Neural cell (in vitro differentiated cells): ENCODE measurements around the gene STXBP1. TPM values are rescaled to one million over a fixed set of nuclear protein-coding genes. Genes with fewer than 3 reads are reported as not detected.

Source experiments
- H2AFZ ChIP-seq: fragments of 200-600, 300-800 bp; sonication (generic), shearing (Covaris generic); 2 replicates; pipeline ENCODE4 v1.6.0; 2014; ENCODE audit warnings: low read depth, mild to moderate bottlenecking, antibody characterized with exemption, low read length, moderate library complexity
- H3F3A ChIP-seq: fragments of 200-600 bp; shearing (Covaris generic); 2 replicates; pipeline ENCODE4 v1.6.1; 2016; ENCODE audit warnings: mild to moderate bottlenecking, moderate library complexity, mixed read lengths, antibody characterized with exemption, low read length; ENCODE audit not compliant: insufficient read depth, poor library complexity, severe bottlenecking
- H3K27ac ChIP-seq: fragments of 200-600, 300-800 bp; sonication (generic), shearing (Covaris generic); 2 replicates; pipeline ENCODE4 v1.5.1; 2014; ENCODE audit warnings: mild to moderate bottlenecking, low read length, moderate library complexity
- H3K27me3 ChIP-seq: fragments of 300-800, 200-600 bp; sonication (generic), shearing (Covaris generic); 2 replicates; pipeline ENCODE4 v1.6.0; 2014; ENCODE audit warnings: mild to moderate bottlenecking, low read depth, low read length, moderate library complexity; ENCODE audit not compliant: insufficient read depth
- H3K36me3 ChIP-seq: fragments of 300-800, 200-600 bp; sonication (generic), shearing (Covaris generic); 2 replicates; pipeline ENCODE4 v1.5.1; 2014; ENCODE audit warnings: mild to moderate bottlenecking, antibody characterized with exemption, low read length, moderate library complexity; ENCODE audit not compliant: insufficient read depth
- H3K4me2 ChIP-seq: fragments of 300-800, 200-600 bp; sonication (generic), shearing (Covaris generic); 2 replicates; pipeline ENCODE4 v1.6.0; 2014; ENCODE audit warnings: mild to moderate bottlenecking, low read length
- H3K4me3 ChIP-seq: fragments of 300-800, 200-600 bp; sonication (generic), shearing (Covaris generic); 2 replicates; pipeline ENCODE4 v1.5.1; 2014; ENCODE audit warnings: mild to moderate bottlenecking, low read length, moderate library complexity
- H3K79me2 ChIP-seq: fragments of 200-600 bp; shearing (Covaris generic); replicated peaks from 2 replicates; pipeline ENCODE4 v1.6.0; 2014; ENCODE audit warnings: mild to moderate bottlenecking, low read length, moderate library complexity; ENCODE audit not compliant: insufficient read depth
- H3K9ac ChIP-seq: fragments of 300-800, 200-600 bp; sonication (generic), shearing (Covaris generic); 2 replicates; pipeline ENCODE4 v1.6.1; 2016; ENCODE audit warnings: mild to moderate bottlenecking, low read length, mixed read lengths
- H3K9me2 ChIP-seq: fragments of 200-600 bp; shearing (Covaris generic); 2 replicates; pipeline ENCODE4 v1.6.1; 2016; ENCODE audit warnings: mild to moderate bottlenecking, low read length, mixed read lengths; ENCODE audit not compliant: insufficient read depth
- H3K9me3 ChIP-seq: fragments of 200-600, 300-800 bp; sonication (generic), shearing (Covaris generic); 2 replicates; pipeline ENCODE4 v1.6.1; 2016; ENCODE audit warnings: mild to moderate bottlenecking, mixed run types, low read length, moderate library complexity, mixed read lengths
- H4K20me1 ChIP-seq: fragments of 200-600 bp; shearing (Covaris generic); 2 replicates; pipeline ENCODE4 v1.6.1; 2016; ENCODE audit warnings: mild to moderate bottlenecking, mixed run types; ENCODE audit not compliant: insufficient read depth
- CTCF ChIP-seq: fragments of 450-650 bp; IDR thresholded peaks from 2 replicates; pipeline ENCODE4 v1.5.1; 2014; ENCODE audit warnings: antibody characterized with exemption, mild to moderate bottlenecking, moderate library complexity; ENCODE audit not compliant: poor library complexity, severe bottlenecking
- EP300 ChIP-seq: fragments of 450-650 bp; conservative IDR thresholded peaks from 2 replicates; pipeline ENCODE4 v1.6.1; 2014; ENCODE audit warnings: antibody characterized with exemption, mild to moderate bottlenecking, moderate library complexity; ENCODE audit not compliant: poor library complexity, severe bottlenecking
- EZH2 ChIP-seq: fragments of 200-600, 300-800 bp; shearing (Covaris generic), sonication (generic); IDR thresholded peaks from 2 replicates; pipeline ENCODE4 v1.6.1; 2014; ENCODE audit warnings: antibody characterized with exemption, low read length, borderline replicate concordance, mild to moderate bottlenecking; ENCODE audit not compliant: insufficient read depth, poor library complexity, severe bottlenecking
- MXI1 ChIP-seq: fragments of 450-650 bp; conservative IDR thresholded peaks from 2 replicates; pipeline ENCODE4 v1.6.1; 2014; ENCODE audit warnings: antibody characterized with exemption, mild to moderate bottlenecking; ENCODE audit not compliant: poor library complexity, severe bottlenecking
- POLR2AphosphoS5 ChIP-seq: IDR thresholded peaks from 2 replicates; pipeline ENCODE4 v1.6.1; 2012
- RAD21 ChIP-seq: fragments of 450-650 bp; conservative IDR thresholded peaks from 2 replicates; pipeline ENCODE4 v1.6.1; 2014; ENCODE audit warnings: antibody characterized with exemption, mild to moderate bottlenecking, moderate library complexity
- REST ChIP-seq: IDR thresholded peaks from 2 replicates; pipeline ENCODE4 v1.6.1; 2012; ENCODE audit warnings: borderline replicate concordance
- SMC3 ChIP-seq: fragments of 450-650 bp; conservative IDR thresholded peaks from 2 replicates; pipeline ENCODE4 v1.6.1; 2014; ENCODE audit warnings: antibody characterized with exemption, mild to moderate bottlenecking, moderate library complexity; ENCODE audit not compliant: poor library complexity
- TAF1 ChIP-seq: IDR thresholded peaks from 2 replicates; pipeline ENCODE4 v1.6.1; 2012; ENCODE audit warnings: low read depth
- polyA plus RNA-seq: library from polyadenylated mRNA; depleted of rRNA; stranded (reverse); fragments of >200 nt; gene quantifications from 2 replicates; pipeline ENCODE4 v1.2.3, GENCODE V29; 2014

The STXBP1 gene
- polyA plus RNA-seq, 1 donor from 2014 or later: 42.5 TPM

- no peaks in the 10 kb centered on the region for H3K9me2 ChIP-seq
- TF ChIP-seq SMC3: no peak
- TF ChIP-seq EP300: no peak
- TF ChIP-seq REST: no peak
- H3K9me3 ChIP-seq: no peaks in the 10 kb centered on the region
- no peaks in the 10 kb centered on the region for H3F3A ChIP-seq
- H3K27me3 ChIP-seq: no peaks in the 10 kb centered on the region
- H3K79me2 ChIP-seq: peaks cover 21% of the 10 kb centered on the region
- H2AFZ ChIP-seq: no peak overlapping the region
- no peak overlapping the region for H3K4me3 ChIP-seq
- H3K9ac ChIP-seq: no peak overlapping the region
- no peak overlapping the region for H3K4me2 ChIP-seq
- H4K20me1 ChIP-seq: peaks cover 4% of the 10 kb centered on the region
- no peak overlapping the region for H3K27ac ChIP-seq
- H3K36me3 ChIP-seq: no peaks in the 10 kb centered on the region
Measured at GRCh38 chr9:127628758-127629467, 16.8 kb downstream of the STXBP1 start.

GRCh38 chr9:127629468-127630081 lies 17.5 kb downstream of the STXBP1 start:
- Histone ChIP-seq H3K9ac (no peak overlapping the region), H3K4me2 (no peak overlapping the region), H3K27me3 (no peaks in the 10 kb centered on the region), H3F3A (no peaks in the 10 kb centered on the region), H3K36me3 (no peaks in the 10 kb centered on the region), H3K9me2 (no peaks in the 10 kb centered on the region), H3K9me3 (no peaks in the 10 kb centered on the region), H3K4me3 (no peak overlapping the region), H4K20me1 (peaks cover 4% of the 10 kb centered on the region), H3K79me2 (peaks cover 21% of the 10 kb centered on the region), H3K27ac (no peak overlapping the region), H2AFZ (no peak overlapping the region)
- no peak for TF ChIP-seq SMC3
- TF ChIP-seq CTCF: no peak
- no peak for TF ChIP-seq POLR2AphosphoS5
- TF ChIP-seq TAF1: no peak
- no peak for TF ChIP-seq RAD21
- no peak for TF ChIP-seq EP300
- TF ChIP-seq EZH2: no peak
- no peak for TF ChIP-seq REST
- TF ChIP-seq MXI1: no peak
